NB4 (cell line): ENCODE measurements around the gene KRT77.

Experiments
- MYC ChIP-seq: IDR thresholded peaks from 2 replicates; pipeline ENCODE4 v1.6.1; 2011; ENCODE audit warnings: low read depth, low read length
- POLR2A ChIP-seq: IDR thresholded peaks from 2 replicates; pipeline ENCODE4 v1.6.1; 2011; ENCODE audit warnings: mild to moderate bottlenecking; ENCODE audit not compliant: insufficient read length; ENCODE audit errors: extremely low read depth
- TF ChIP-seq, protein P1 (sequence below): IDR thresholded peaks from one replicate; pipeline ENCODE4 v1.5.1; 2012; ENCODE audit warnings: low read depth, low read length
- TF ChIP-seq, protein P2 (sequence below): IDR thresholded peaks from 2 replicates; pipeline ENCODE4 v1.6.1; 2011; ENCODE audit warnings: low read depth, low read length

DNA sequence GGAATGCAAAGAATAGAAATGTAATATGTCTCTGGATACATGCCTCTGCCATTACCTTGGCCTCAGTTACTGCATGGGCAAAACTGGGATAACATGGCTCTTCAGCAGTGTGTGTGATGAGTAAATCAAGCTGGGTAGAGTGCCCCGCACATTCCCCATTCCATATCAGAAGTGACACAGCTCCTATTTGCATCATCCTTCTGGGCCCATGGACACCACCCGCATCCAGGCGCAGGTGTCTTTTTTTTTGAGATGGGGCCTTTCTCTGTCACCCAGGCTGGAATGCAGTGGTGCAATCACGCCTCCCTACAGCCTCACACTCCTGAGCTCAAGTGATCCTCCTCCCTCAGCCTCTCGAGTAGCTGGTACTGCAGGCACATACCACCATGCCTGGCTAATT lies 42.2 kb upstream of the KRT77 start:
- TF ChIP-seq, protein P1, sequence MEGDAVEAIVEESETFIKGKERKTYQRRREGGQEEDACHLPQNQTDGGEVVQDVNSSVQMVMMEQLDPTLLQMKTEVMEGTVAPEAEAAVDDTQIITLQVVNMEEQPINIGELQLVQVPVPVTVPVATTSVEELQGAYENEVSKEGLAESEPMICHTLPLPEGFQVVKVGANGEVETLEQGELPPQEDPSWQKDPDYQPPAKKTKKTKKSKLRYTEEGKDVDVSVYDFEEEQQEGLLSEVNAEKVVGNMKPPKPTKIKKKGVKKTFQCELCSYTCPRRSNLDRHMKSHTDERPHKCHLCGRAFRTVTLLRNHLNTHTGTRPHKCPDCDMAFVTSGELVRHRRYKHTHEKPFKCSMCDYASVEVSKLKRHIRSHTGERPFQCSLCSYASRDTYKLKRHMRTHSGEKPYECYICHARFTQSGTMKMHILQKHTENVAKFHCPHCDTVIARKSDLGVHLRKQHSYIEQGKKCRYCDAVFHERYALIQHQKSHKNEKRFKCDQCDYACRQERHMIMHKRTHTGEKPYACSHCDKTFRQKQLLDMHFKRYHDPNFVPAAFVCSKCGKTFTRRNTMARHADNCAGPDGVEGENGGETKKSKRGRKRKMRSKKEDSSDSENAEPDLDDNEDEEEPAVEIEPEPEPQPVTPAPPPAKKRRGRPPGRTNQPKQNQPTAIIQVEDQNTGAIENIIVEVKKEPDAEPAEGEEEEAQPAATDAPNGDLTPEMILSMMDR: no peak
- no peak for TF ChIP-seq POLR2A
- TF ChIP-seq, protein P2, sequence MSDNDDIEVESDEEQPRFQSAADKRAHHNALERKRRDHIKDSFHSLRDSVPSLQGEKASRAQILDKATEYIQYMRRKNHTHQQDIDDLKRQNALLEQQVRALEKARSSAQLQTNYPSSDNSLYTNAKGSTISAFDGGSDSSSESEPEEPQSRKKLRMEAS: no peak
- TF ChIP-seq MYC: no peak
